Ovary (tissue), 9 donors: ENCODE results near the gene SRRM3. TPM values are rescaled to one million over a fixed set of nuclear protein-coding genes. Genes with fewer than 3 reads are reported as not detected.

Experiments
- DNase-seq, 5 donors: peaks; one replicate each; pipeline ENCODE4 v3.0.0-alpha.2; 2019 to 2020
- H3K27ac ChIP-seq, 2 donors: fragments of 200-600 bp; one replicate each; pipeline versions ENCODE4 v1.5.1 to v1.8.0; 2019 to 2022
- H3K27me3 ChIP-seq: fragments of 200-600 bp; one replicate; pipeline ENCODE4 v1.8.0; 2022
- H3K36me3 ChIP-seq: fragments of 200-600 bp; sonication (generic); one replicate; pipeline ENCODE4 v1.5.1; 2019
- H3K4me1 ChIP-seq: one replicate; pipeline ENCODE4 v1.8.1; 2013; ENCODE audit warnings: mild to moderate bottlenecking, moderate library complexity; ENCODE audit not compliant: insufficient read depth
- H3K4me3 ChIP-seq: fragments of 200-600 bp; sonication (generic); one replicate; pipeline ENCODE4 v1.5.1; 2017
- H3K9me3 ChIP-seq, 2 donors: fragments of 200-600 bp in 1 of 2; sonication (generic) in 1 of 2; one replicate each; pipeline versions ENCODE4 v1.5.1 to v1.8.1; 2013 to 2019; ENCODE audit warnings: mild to moderate bottlenecking in 1 of 2, moderate library complexity in 1 of 2
- EP300 ChIP-seq: sonication (generic); formaldehyde crosslinking; IDR thresholded peaks from one replicate; pipeline ENCODE4 v1.6.1; 2017; ENCODE audit warnings: antibody characterized with exemption
- POLR2A ChIP-seq: fragments of 450-650 bp; IDR thresholded peaks from one replicate; pipeline ENCODE4 v1.6.1; 2017; ENCODE audit warnings: antibody characterized with exemption, mild to moderate bottlenecking, moderate library complexity
- WGBS, 3 donors: extraction: QIAGEN DNeasy Blood & Tissue Kit in 1 of 3; methylation state at CpG; one replicate each; pipeline versions ENCODE4 v1.1.5 to v1.1.7; 2013 to 2017; 5-methylcytosine and 5-hydroxymethylcytosine counted together
- intact Hi-C, 4 donors: fragments of 100-400 bp; cut with DNase I; formaldehyde crosslinking; loops; one replicate each; pipeline versions ENCODE4 v1.11.0 to v1.15.1; 2022 to 2023
- polyA plus RNA-seq, 2 donors: library from polyadenylated mRNA; stranded (reverse); fragments of 200-250 nt in 1 of 2; fragments of 350-450 nt in 1 of 2; fragmentation: Illumina TruSeq in 1 of 2; extraction: RNeasy Lipid Tissue Mini Kit (QIAGEN cat#74804) in 1 of 2; gene quantifications; one replicate each; pipeline ENCODE4 v1.2.3, GENCODE V29; 2013 to 2014
- total RNA-seq, 7 donors: library from RNA; depleted of rRNA in 2 of 7; stranded (reverse); fragments of >200 nt in 2 of 7; fragmentation: NEBNext Ultra II Directional in 3 of 7; extraction: Animal tissue kit (Norgen Biotek cat#: 25700) in 3 of 7; gene quantifications; one replicate each; pipeline versions ENCODE4 v1.1.0 to v1.2.4, GENCODE V29; 2016 to 2023
- TF ChIP-seq, protein P1 (sequence below), 3 donors: fragments of 450-650 bp in 2 of 3; fragments of 200-600 bp in 1 of 3; IDR thresholded peaks; one replicate each; pipeline versions ENCODE4 v1.5.1 to v1.8.0; 2016 to 2022; ENCODE audit warnings: antibody characterized with exemption in 3 of 3, mild to moderate bottlenecking in 1 of 3
- donor health status: DM: no; HTN: no; CAD: no; lungs with moderate emphysema.
- donor health status: DM: no; HTN: no; CAD: no.
- donor health status: Bipolar disorder and iron deficiency.
- donor health status: DM: yes; HTN: yes; CAD: no.
- donor health status: DM: no; HTN: no; CAD: no.
- donor health status: DM: yes; HTN: yes; CAD: no.

Gene SRRM3
- total and polyA plus RNA-seq, 9 donors: 2.0 to 13.4 (median 4.8) TPM

DNA sequence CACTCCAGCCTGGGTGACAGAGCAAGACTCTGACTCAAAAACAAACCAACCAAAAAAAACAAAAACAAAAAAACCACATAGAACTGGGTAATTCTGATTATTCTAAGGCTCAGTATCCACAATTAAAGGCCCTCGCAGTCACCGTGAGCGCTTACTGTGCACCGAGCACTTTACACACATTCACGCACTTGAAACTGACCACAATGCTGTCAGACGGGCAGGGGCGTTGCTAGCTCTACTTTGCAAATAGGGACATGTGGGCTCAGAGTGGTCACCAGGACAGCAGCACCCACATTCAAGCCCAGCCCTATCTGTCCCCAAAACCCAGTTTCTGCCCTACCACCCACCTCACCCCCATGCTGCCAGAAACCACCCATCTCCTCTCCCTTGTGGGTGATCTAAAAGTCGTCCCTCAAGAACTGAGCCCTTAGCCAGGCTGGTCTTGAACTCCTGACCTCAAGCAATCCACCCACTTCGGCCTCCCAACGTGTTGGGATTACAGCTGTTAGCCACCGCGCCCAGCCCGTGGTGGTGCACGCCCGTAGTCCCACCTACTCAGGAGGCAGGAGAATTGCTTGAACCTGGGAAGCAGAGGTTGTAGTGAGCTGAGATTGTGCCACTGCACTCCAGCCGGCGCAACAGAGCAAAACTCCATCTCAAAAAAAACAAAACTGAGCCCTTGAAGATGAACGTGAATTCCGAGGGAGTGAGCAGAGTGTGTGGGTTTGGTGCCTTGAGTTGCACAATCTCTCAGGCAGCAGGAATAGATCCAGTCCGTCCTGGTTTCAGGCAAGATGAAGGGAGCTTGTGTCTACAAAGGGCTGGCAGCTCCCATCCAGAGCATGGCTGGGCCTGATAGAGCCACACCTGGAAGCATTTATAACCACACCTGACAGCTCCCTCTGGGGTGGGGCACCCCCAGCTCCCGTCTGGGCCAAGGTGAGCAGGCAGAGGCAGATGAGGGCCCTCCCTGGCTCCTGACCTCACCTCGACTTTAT lies 95.3 kb downstream of the SRRM3 start:
- DNase-seq: peak; percentile 62 to 81 (median 67)
- TF ChIP-seq POLR2A (no peak), EP300 (no peak)
- TF ChIP-seq, protein P1, sequence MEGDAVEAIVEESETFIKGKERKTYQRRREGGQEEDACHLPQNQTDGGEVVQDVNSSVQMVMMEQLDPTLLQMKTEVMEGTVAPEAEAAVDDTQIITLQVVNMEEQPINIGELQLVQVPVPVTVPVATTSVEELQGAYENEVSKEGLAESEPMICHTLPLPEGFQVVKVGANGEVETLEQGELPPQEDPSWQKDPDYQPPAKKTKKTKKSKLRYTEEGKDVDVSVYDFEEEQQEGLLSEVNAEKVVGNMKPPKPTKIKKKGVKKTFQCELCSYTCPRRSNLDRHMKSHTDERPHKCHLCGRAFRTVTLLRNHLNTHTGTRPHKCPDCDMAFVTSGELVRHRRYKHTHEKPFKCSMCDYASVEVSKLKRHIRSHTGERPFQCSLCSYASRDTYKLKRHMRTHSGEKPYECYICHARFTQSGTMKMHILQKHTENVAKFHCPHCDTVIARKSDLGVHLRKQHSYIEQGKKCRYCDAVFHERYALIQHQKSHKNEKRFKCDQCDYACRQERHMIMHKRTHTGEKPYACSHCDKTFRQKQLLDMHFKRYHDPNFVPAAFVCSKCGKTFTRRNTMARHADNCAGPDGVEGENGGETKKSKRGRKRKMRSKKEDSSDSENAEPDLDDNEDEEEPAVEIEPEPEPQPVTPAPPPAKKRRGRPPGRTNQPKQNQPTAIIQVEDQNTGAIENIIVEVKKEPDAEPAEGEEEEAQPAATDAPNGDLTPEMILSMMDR (IDR thresholded peaks at IDR 0.05): no peak
- intact Hi-C loops: loop anchor here in 1 of 4 donors (10.0 kb wide), 1 partner anchor 1388 kb away; no protein-coding TSS in a partner anchor
- H3K4me1 ChIP-seq: peaks cover 13% of the 10 kb centered on the region
- H3K4me3 ChIP-seq: no peak overlapping the region
- WGBS, 3 donors: 31 to 43% (median 39%) methylated on average over 21 to 22 of the region's 22 CpGs
- no peaks in the 10 kb centered on the region for H3K9me3 ChIP-seq
- H3K27me3 ChIP-seq: no peaks in the 10 kb centered on the region
- H3K36me3 ChIP-seq: no peaks in the 10 kb centered on the region
- H3K27ac ChIP-seq: peak overlapping the region; percentile 77 to 99

DNA sequence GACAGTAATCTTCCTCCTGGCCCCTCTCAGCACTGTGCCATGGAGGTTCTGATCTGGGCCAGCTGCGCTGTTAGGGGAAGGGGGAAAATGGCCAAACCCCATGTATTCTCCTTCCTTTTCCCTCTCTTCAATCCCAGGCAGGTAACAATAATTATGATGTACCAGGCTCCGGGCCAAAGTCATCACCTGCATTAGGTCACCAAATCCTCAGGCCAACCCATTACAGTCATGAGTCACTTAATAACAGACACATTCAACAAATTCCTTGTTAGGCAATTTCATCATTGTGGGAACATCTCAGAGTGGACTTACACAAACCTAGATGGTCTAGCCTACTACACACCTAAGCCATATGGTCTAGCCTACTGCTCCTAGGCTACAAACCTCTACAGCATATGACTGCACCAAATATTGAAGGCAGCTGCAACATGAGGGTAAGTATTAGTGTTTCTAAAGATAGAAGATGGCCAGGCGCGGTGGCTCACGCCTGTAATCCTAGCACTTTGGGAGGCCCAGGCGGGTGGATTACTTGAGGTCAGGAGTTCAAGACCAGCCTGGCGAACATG lies 98.6 kb downstream of the SRRM3 start:
- DNase-seq: no peak
- Histone ChIP-seq H3K27ac (peak overlapping the region in 1 of 2 donors; percentile 65), H3K9me3 (no peaks in the 10 kb centered on the region), H3K4me1 (peaks cover 16% of the 10 kb centered on the region), H3K4me3 (no peak overlapping the region), H3K36me3 (no peaks in the 10 kb centered on the region), H3K27me3 (no peaks in the 10 kb centered on the region)
- WGBS, 3 donors: 85 to 88% (median 85%) methylated on average over 7 of the region's 7 CpGs
- intact Hi-C loops: no loop called here
- TF ChIP-seq, protein P1 (IDR thresholded peaks at IDR 0.05): no peak
- TF ChIP-seq POLR2A (no peak), EP300 (no peak)

- TF ChIP-seq POLR2A (no peak), EP300 (no peak)
- TF ChIP-seq, protein P1 (IDR thresholded peaks at IDR 0.05): no peak
- H3K27me3 ChIP-seq: no peaks in the 10 kb centered on the region
- no peaks in the 10 kb centered on the region for H3K36me3 ChIP-seq
- no peak overlapping the region for H3K4me3 ChIP-seq
- H3K27ac ChIP-seq: peak overlapping the region in 1 of 2 donors; percentile 65
- H3K4me1 ChIP-seq: peaks cover 16% of the 10 kb centered on the region
- no peaks in the 10 kb centered on the region for H3K9me3 ChIP-seq
- intact Hi-C loops: no loop called here
- 84 to 92% (median 89%) methylated on average over 3 of the region's 3 CpGs for WGBS, 3 donors
- DNase-seq: no peak
Measured at GRCh38 chr7:76301000-76301399, 99.3 kb downstream of the SRRM3 start.

DNA sequence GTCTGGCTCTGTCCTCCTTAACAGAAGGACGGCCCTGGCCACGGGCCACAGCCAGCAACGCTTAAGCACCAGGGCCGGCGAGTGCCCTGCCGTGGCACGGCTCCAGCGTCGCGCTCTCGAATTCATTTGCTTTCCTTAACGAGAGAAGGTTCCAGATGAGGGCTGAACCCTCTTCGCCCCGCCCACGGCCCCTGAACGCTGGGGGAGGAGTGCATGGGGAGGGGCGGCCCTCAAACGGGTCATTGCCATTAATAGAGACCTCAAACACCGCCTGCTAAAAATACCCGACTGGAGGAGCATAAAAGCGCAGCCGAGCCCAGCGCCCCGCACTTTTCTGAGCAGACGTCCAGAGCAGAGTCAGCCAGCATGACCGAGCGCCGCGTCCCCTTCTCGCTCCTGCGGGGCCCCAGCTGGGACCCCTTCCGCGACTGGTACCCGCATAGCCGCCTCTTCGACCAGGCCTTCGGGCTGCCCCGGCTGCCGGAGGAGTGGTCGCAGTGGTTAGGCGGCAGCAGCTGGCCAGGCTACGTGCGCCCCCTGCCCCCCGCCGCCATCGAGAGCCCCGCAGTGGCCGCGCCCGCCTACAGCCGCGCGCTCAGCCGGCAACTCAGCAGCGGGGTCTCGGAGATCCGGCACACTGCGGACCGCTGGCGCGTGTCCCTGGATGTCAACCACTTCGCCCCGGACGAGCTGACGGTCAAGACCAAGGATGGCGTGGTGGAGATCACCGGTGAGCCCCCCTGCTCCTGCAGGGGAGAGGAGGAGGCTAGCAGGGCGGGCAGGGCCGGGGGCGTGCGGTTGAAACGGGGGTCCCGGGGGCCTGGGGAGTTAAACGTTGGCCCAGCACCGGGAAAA lies 100.9 kb downstream of the SRRM3 start, which contains the start of gene HSPB1:
HSPB1 (plus strand) TSS at position 327 of the 855 bp plus-strand sequence; CDS start at position 367, 40 bp downstream.
- H3K9me3 ChIP-seq: no peaks in the 10 kb centered on the region
- H3K4me3 ChIP-seq: peak within 1 kb of the TSS; percentile 83
- peaks cover 12% of the 10 kb centered on the region for H3K4me1 ChIP-seq
- TF ChIP-seq EP300: no peak
- peak; percentile 82 for TF ChIP-seq POLR2A
- TF ChIP-seq, protein P1 (IDR thresholded peaks at IDR 0.05): peak in 1 of 3 donors; percentile 28
- H3K36me3 ChIP-seq: no peaks in the 10 kb centered on the region
- intact Hi-C loops: no loop called here
- WGBS, 3 donors: 1% methylated on average over 50 to 75 of the region's 75 CpGs
- peak within 1 kb of the TSS; percentile 97 to 99 for H3K27ac ChIP-seq
- DNase-seq: peak; percentile 90 to 94 (median 91)
- no peaks in the 10 kb centered on the region for H3K27me3 ChIP-seq
